Daoy (cell line): ENCODE data around the gene IL4R. TPM values are rescaled to one million over a fixed set of nuclear protein-coding genes. Genes with fewer than 3 reads are reported as not detected.
"Not testable (repeated sequence)": the region's sequence is repeated elsewhere in the genome, so short reads cannot be mapped to it uniquely, and the experiment has no call there.

Experiments used
- DNase-seq: peaks from one replicate; pipeline ENCODE4 v3.0.0-alpha.2; 2015; ENCODE audit warnings: low read depth
- total RNA-seq: library from RNA; depleted of rRNA; stranded (reverse); fragments of >200 nt; shearing (Covaris generic); gene quantifications from 2 replicates; pipeline ENCODE4 v1.2.3, GENCODE V29; 2014; rRNA removed

The IL4R gene
- total RNA-seq, 1 experiment from 2014 or later: 8.6 TPM

- DNase-seq: no peak
These were observed 89.3 kb downstream of the IL4R start for GRCh38 chr16:27402964-27403600.

- no peak for DNase-seq
These were observed 89.8 kb downstream of the IL4R start for GRCh38 chr16:27403601-27403992.

- no peak for DNase-seq
These were observed 90.5 kb downstream of the IL4R start for GRCh38 chr16:27404163-27404823.

GRCh38 chr16:27405546-27406451, 92.0 kb downstream of the IL4R start:
- no peak for DNase-seq

GRCh38 chr16:27406511-27407128, 92.8 kb downstream of the IL4R start:
- no peak for DNase-seq

- DNase-seq: no peak
These were observed 93.4 kb downstream of the IL4R start for GRCh38 chr16:27407133-27407532.

GRCh38 chr16:27408012-27408601, 94.3 kb downstream of the IL4R start:
- peak; percentile 28 for DNase-seq

GRCh38 chr16:27408602-27409031, 94.8 kb downstream of the IL4R start:
- no peak for DNase-seq

- not testable (repeated sequence) for DNase-seq
These were observed 96.2 kb downstream of the IL4R start for GRCh38 chr16:27409958-27410357.

GRCh38 chr16:27410761-27411160, 97.0 kb downstream of the IL4R start:
- no peak for DNase-seq

- no peak for DNase-seq
These were observed 100.2 kb downstream of the IL4R start for GRCh38 chr16:27413956-27414355.

Other genes starting within 250 kb of the IL4R start
- not detected in 2 replicates for gene C16orf82, start 247.0 kb upstream of the IL4R start, total RNA-seq
- gene KDM8, start 110.4 kb upstream of the IL4R start, total RNA-seq: 2.3 and 3.7 TPM in 2 replicates
- 64.6 and 68.8 TPM in 2 replicates for gene NSMCE1, start 45.2 kb upstream of the IL4R start, total RNA-seq
- gene IL21R, start 88.2 kb downstream of the IL4R start, total RNA-seq: 0.03 TPM in 1 of 2 replicates, not detected in the other
- gene GTF3C1, start 235.9 kb downstream of the IL4R start, total RNA-seq: 44.4 and 46.9 TPM in 2 replicates
- gene KATNIP, start 236.2 kb downstream of the IL4R start, total RNA-seq: 4.3 and 6.8 TPM in 2 replicates